ENCODE data around the gene KIAA0513. TPM values are rescaled to one million over a fixed set of nuclear protein-coding genes. Genes with fewer than 3 reads are reported as not detected.

The KIAA0513 gene
- total RNA-seq, 1 experiment from 2014 or later = 7.8 TPM

- Mint-ChIP-seq H3K36me3 (no peaks in the 10 kb centered on the region), H3K27ac (no peak overlapping the region), H3K4me3 (no peak overlapping the region), H3K9me3 (no peaks in the 10 kb centered on the region), H3K27me3 (ENCODE audit: low read depth) (no peaks in the 10 kb centered on the region), H3K4me1 (peaks cover 10% of the 10 kb centered on the region)
- ChIA-PET CTCF (interaction anchor here (0.9 to 2.3 kb wide), 8 partner anchors 11 to 303 kb away, joined by 3 to 47 read pairs (median 4); no protein-coding TSS in a partner anchor), POLR2A (no interaction called here)
- DNase-seq (ENCODE audit: low spot score) (no peak), ATAC-seq (no peak)
- TF ChIP-seq ETV6 (CRISPR knock-in tag; IDR thresholded peaks at IDR 0.05) (no peak), JUN (CRISPR knock-in tag; IDR thresholded peaks at IDR 0.05) (no peak), MYBL2 (CRISPR knock-in tag; IDR thresholded peaks at IDR 0.05) (no peak), ATF2 (CRISPR knock-in tag; IDR thresholded peaks at IDR 0.05; ENCODE audit: borderline replicate concordance, low read depth) (no peak), FOXP4 (CRISPR knock-in tag; IDR thresholded peaks at IDR 0.05) (no peak), ZNF281 (CRISPR knock-in tag; IDR thresholded peaks at IDR 0.05) (no peak), SMAD3 (CRISPR knock-in tag; IDR thresholded peaks at IDR 0.05; ENCODE audit: borderline replicate concordance) (no peak), ZNF671 (CRISPR knock-in tag; IDR thresholded peaks at IDR 0.05) (no peak), NFE2L1 (CRISPR knock-in tag; IDR thresholded peaks at IDR 0.05) (no peak), CTCF (IDR thresholded peaks at IDR 0.05) (no peak), NR2C2 (CRISPR knock-in tag; IDR thresholded peaks at IDR 0.05) (no peak), HMGXB4 (CRISPR knock-in tag; IDR thresholded peaks at IDR 0.05) (no peak), EMX1 (CRISPR knock-in tag; IDR thresholded peaks at IDR 0.05) (no peak), MXD4 (CRISPR knock-in tag; IDR thresholded peaks at IDR 0.05; ENCODE audit: borderline replicate concordance) (no peak), HMGA2 (CRISPR knock-in tag; IDR thresholded peaks at IDR 0.05) (no peak), ZNF532 (CRISPR knock-in tag; IDR thresholded peaks at IDR 0.05; ENCODE audit: borderline replicate concordance) (no peak), CDX4 (CRISPR knock-in tag; IDR thresholded peaks at IDR 0.05; ENCODE audit: borderline replicate concordance) (no peak), FOXK1 (CRISPR knock-in tag; IDR thresholded peaks at IDR 0.05) (no peak), ZNF138 (CRISPR knock-in tag; conservative IDR thresholded peaks at IDR 0.05) (no peak)
Observed at GRCh38 chr16:85113168-85113733, 85.7 kb downstream of the KIAA0513 start.

All from WTC11 (cell line).